ENCODE results near the gene SPTB. TPM values are rescaled to one million over a fixed set of nuclear protein-coding genes. Genes with fewer than 3 reads are reported as not detected.

SPTB gene
- polyA plus RNA-seq, 1 donor (not counting 4 experiments of a cell fraction or from before 2014, with no cell fraction given) = not detected

- Histone ChIP-seq H4K20me1 (ENCODE audit: control insufficient read depth, extremely low read depth, insufficient read depth, low read length) (no peaks in the 10 kb centered on the region), H2AFZ (ENCODE audit: control insufficient read depth, low read length) (no peak overlapping the region), H3K27ac (ENCODE audit: control insufficient read depth, insufficient read depth, low read length) (no peak overlapping the region), H3K36me3 (ENCODE audit: control insufficient read depth in 2 of 2, extremely low read depth in 1 of 2, insufficient read depth in 2 of 2, low read length in 2 of 2) (no peaks in the 10 kb centered on the region), H3K9ac (ENCODE audit: control insufficient read depth, extremely low read depth, insufficient read depth, low read length) (no peak overlapping the region), H3K79me2 (ENCODE audit: control insufficient read depth, insufficient read depth, low read length) (no peaks in the 10 kb centered on the region), H3K27me3 (ENCODE audit: control insufficient read depth, extremely low read depth, insufficient read depth, low read length) (peaks cover 3% of the 10 kb centered on the region), H3K4me2 (ENCODE audit: control insufficient read depth, extremely low read depth, insufficient read depth, low read depth, low read length) (no peak overlapping the region), H3K9me3 (ENCODE audit: control insufficient read depth, low read depth, low read length) (no peaks in the 10 kb centered on the region), H3K4me3 (ENCODE audit: control insufficient read depth in 2 of 3, extremely low read depth in 1 of 3, insufficient read depth in 2 of 3, low read depth in 1 of 3, low read length in 3 of 3) (no peak overlapping the region), H3K9me1 (ENCODE audit: control insufficient read depth, extremely low read depth, insufficient read depth, low read length) (no peaks in the 10 kb centered on the region), H3K4me1 (ENCODE audit: control insufficient read depth, extremely low read depth, insufficient read depth, low read length) (no peaks in the 10 kb centered on the region)
- TF ChIP-seq EZH2 (IDR thresholded peaks at IDR 0.05; ENCODE audit: low read length) = no peak
- no peak for TF ChIP-seq CTCF (optimal IDR thresholded peaks at IDR 0.05 in 1 of 3, IDR thresholded peaks at IDR 0.05 in 1 of 3, conservative IDR thresholded peaks at IDR 0.05 in 1 of 3; ENCODE audit: extremely low read depth in 1 of 3, insufficient read depth in 2 of 3, low read length in 3 of 3)
- FAIRE-seq (no peak), DNase-seq (ENCODE audit: low read depth, low spot score) (no peak)
- dilution Hi-C loops (cut with MboI; ENCODE audit: extremely low pct_ligation_motif_present, low sequenced_read_pairs) = no loop called here
Observed at GRCh38 chr14:64799555-64799954, 80.2 kb downstream of the SPTB start.

GRCh38 chr14:64796369-64796768 is 83.3 kb downstream of the SPTB start:
- dilution Hi-C loops (cut with MboI; ENCODE audit: extremely low pct_ligation_motif_present, low sequenced_read_pairs) = no loop called here
- Histone ChIP-seq H3K4me2 (ENCODE audit: control insufficient read depth, extremely low read depth, insufficient read depth, low read depth, low read length) (no peak overlapping the region), H3K36me3 (ENCODE audit: control insufficient read depth in 2 of 2, extremely low read depth in 1 of 2, insufficient read depth in 2 of 2, low read length in 2 of 2) (no peaks in the 10 kb centered on the region), H3K27me3 (ENCODE audit: control insufficient read depth, extremely low read depth, insufficient read depth, low read length) (peaks cover 3% of the 10 kb centered on the region), H3K27ac (ENCODE audit: control insufficient read depth, insufficient read depth, low read length) (no peak overlapping the region), H3K9me1 (ENCODE audit: control insufficient read depth, extremely low read depth, insufficient read depth, low read length) (no peaks in the 10 kb centered on the region), H2AFZ (ENCODE audit: control insufficient read depth, low read length) (no peak overlapping the region), H3K4me1 (ENCODE audit: control insufficient read depth, extremely low read depth, insufficient read depth, low read length) (no peaks in the 10 kb centered on the region), H3K79me2 (ENCODE audit: control insufficient read depth, insufficient read depth, low read length) (no peaks in the 10 kb centered on the region), H3K4me3 (ENCODE audit: control insufficient read depth in 2 of 3, extremely low read depth in 1 of 3, insufficient read depth in 2 of 3, low read depth in 1 of 3, low read length in 3 of 3) (no peak overlapping the region), H4K20me1 (ENCODE audit: control insufficient read depth, extremely low read depth, insufficient read depth, low read length) (no peaks in the 10 kb centered on the region), H3K9me3 (ENCODE audit: control insufficient read depth, low read depth, low read length) (no peaks in the 10 kb centered on the region), H3K9ac (ENCODE audit: control insufficient read depth, extremely low read depth, insufficient read depth, low read length) (no peak overlapping the region)
- FAIRE-seq = no peak
- DNase-seq (ENCODE audit: low read depth, low spot score) = no peak
- TF ChIP-seq EZH2 (IDR thresholded peaks at IDR 0.05; ENCODE audit: low read length) (no peak), CTCF (optimal IDR thresholded peaks at IDR 0.05 in 1 of 3, IDR thresholded peaks at IDR 0.05 in 1 of 3, conservative IDR thresholded peaks at IDR 0.05 in 1 of 3; ENCODE audit: extremely low read depth in 1 of 3, insufficient read depth in 2 of 3, low read length in 3 of 3) (no peak)

All from keratinocyte (primary cell).